ENCODE measurements around the gene AKR1D1.

DNA sequence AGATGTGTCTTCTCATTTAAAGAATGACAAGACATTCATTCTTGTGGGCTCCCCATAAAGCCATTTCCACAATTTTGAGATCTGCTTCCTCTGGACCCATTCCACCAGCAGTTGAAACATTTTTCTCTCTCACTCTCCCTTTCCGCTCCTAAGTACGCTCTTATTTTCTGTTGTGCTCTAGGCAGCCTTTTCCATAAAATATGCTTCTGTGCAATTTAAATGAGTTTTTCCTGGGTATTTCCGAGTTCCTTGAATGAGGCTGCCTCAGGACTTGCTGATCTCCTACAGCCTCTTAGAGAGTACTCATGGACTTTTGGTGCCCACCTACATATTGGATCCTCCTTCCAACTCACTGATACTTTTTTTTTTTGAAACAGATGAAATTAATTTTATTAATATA is 23.6 kb upstream of the AKR1D1 start:
- TF ChIP-seq, protein P1, sequence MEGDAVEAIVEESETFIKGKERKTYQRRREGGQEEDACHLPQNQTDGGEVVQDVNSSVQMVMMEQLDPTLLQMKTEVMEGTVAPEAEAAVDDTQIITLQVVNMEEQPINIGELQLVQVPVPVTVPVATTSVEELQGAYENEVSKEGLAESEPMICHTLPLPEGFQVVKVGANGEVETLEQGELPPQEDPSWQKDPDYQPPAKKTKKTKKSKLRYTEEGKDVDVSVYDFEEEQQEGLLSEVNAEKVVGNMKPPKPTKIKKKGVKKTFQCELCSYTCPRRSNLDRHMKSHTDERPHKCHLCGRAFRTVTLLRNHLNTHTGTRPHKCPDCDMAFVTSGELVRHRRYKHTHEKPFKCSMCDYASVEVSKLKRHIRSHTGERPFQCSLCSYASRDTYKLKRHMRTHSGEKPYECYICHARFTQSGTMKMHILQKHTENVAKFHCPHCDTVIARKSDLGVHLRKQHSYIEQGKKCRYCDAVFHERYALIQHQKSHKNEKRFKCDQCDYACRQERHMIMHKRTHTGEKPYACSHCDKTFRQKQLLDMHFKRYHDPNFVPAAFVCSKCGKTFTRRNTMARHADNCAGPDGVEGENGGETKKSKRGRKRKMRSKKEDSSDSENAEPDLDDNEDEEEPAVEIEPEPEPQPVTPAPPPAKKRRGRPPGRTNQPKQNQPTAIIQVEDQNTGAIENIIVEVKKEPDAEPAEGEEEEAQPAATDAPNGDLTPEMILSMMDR (IDR thresholded peaks at IDR 0.05), result no peak
- TF ChIP-seq POLR2A (IDR thresholded peaks at IDR 0.05), result no peak

All from thyroid gland (tissue), 4 donors.